H1 (cell line): ENCODE results near the gene HBB. TPM values are rescaled to one million over a fixed set of nuclear protein-coding genes. Genes with fewer than 3 reads are reported as not detected.

Source experiments
- CTCF ChIA-PET: fragments of 300-600 bp; sonication (Branson Sonifier 250); formaldehyde crosslinking; loops from one replicate; lab custom pipeline; 2021; ENCODE audit not compliant: partially characterized antibody; lab: Charles Lee
- POLR2A ChIA-PET: fragments of 300-600 bp; sonication (Branson Sonifier 250); formaldehyde crosslinking; loops from one replicate; lab custom pipeline; 2021; ENCODE audit warnings: inconsistent platforms; ENCODE audit not compliant: partially characterized antibody; lab: Charles Lee
- DNase-seq, 2 experiments: peaks; one replicate each; pipeline versions ENCODE4 v3.0.0 to v3.0.0-alpha.2; 2010 to 2022; ENCODE audit warnings: low spot score in 2 of 2, low read depth in 1 of 2, mixed read lengths in 1 of 2
- FAIRE-seq: peaks from 2 replicates; lab custom pipeline; 2011; peaks lifted over from hg19 to GRCh38; lab: Jason Lieb, UNC
- H2AFZ ChIP-seq: 2 replicates; pipeline ENCODE4 v1.8.1; 2012; ENCODE audit warnings: low read length, inconsistent platforms
- H2AK5ac ChIP-seq: 2 replicates; pipeline ENCODE4 v1.6.1; 2013; ENCODE audit warnings: low read depth, low read length
- H2BK120ac ChIP-seq: replicated peaks from 2 replicates; pipeline ENCODE3; 2013; ENCODE audit warnings: low read depth, low read length, inconsistent platforms
- H2BK12ac ChIP-seq: 2 replicates; pipeline ENCODE4 v1.6.1; 2013; ENCODE audit warnings: low read depth, low read length
- H2BK15ac ChIP-seq: 2 replicates; pipeline ENCODE4 v1.6.1; 2013; ENCODE audit warnings: low read length
- H2BK20ac ChIP-seq: 2 replicates; pipeline ENCODE4 v1.6.1; 2013; ENCODE audit warnings: low read length
- H2BK5ac ChIP-seq: 2 replicates; pipeline ENCODE4 v1.6.1; 2013; ENCODE audit warnings: low read depth, low read length
- H3K14ac ChIP-seq: 2 replicates; pipeline ENCODE4 v1.6.1; 2013; ENCODE audit warnings: inconsistent platforms; ENCODE audit not compliant: insufficient read length
- H3K18ac ChIP-seq: 2 replicates; pipeline ENCODE4 v1.6.1; 2013; ENCODE audit warnings: low read length; ENCODE audit errors: extremely low read depth
- H3K23ac ChIP-seq: 2 replicates; pipeline ENCODE4 v1.6.1; 2013; ENCODE audit warnings: inconsistent platforms; ENCODE audit not compliant: insufficient read length
- H3K23me2 ChIP-seq: 2 replicates; pipeline ENCODE4 v1.6.1; 2013; ENCODE audit warnings: low read depth, low read length
- H3K27ac ChIP-seq: 2 replicates; pipeline ENCODE4 v1.6.1; 2011; ENCODE audit warnings: low read depth, low read length, inconsistent platforms
- H3K27me3 ChIP-seq, 4 experiments: replicated peaks in 1 of 4; 1 replicate in 1 of 4; 2 replicates in 3 of 4; pipeline versions ENCODE4 v1.6.1 to v1.8.1; 2011 to 2013; ENCODE audit warnings: low read length in 3 of 4, mild to moderate bottlenecking in 3 of 4, inconsistent platforms in 2 of 4, mixed read lengths in 2 of 4, moderate library complexity in 1 of 4; ENCODE audit not compliant: control insufficient read depth in 3 of 4, insufficient read depth in 3 of 4; ENCODE audit errors: extremely low read depth in 1 of 4
- H3K36me3 ChIP-seq, 4 experiments: 2 replicates each; pipeline versions ENCODE4 v1.6.1 to v1.8.1; 2011 to 2013; ENCODE audit warnings: mild to moderate bottlenecking in 4 of 4, low read length in 3 of 4, moderate library complexity in 2 of 4, control low read depth in 1 of 4, inconsistent platforms in 1 of 4; ENCODE audit not compliant: insufficient read depth in 4 of 4, control insufficient read depth in 2 of 4
- H3K4ac ChIP-seq: replicated peaks from 2 replicates; pipeline ENCODE3; 2013; ENCODE audit warnings: low read length, low read depth, mixed read lengths, inconsistent platforms; ENCODE audit not compliant: insufficient read length
- H3K4me1 ChIP-seq, 4 experiments: replicated peaks in 1 of 4; 1 replicate in 1 of 4; 2 replicates in 3 of 4; pipeline versions ENCODE4 v1.6.1 to v1.8.1; 2011 to 2013; ENCODE audit warnings: low read length in 3 of 4, inconsistent platforms in 2 of 4, mixed read lengths in 1 of 4; ENCODE audit not compliant: insufficient read depth in 4 of 4, control insufficient read depth in 3 of 4
- H3K4me2 ChIP-seq, 2 experiments: 2 replicates each; pipeline versions ENCODE4 v1.6.1 to v1.8.1; 2011 to 2013; ENCODE audit warnings: low read depth in 2 of 2, low read length in 2 of 2, control low read depth in 1 of 2, inconsistent platforms in 1 of 2, mild to moderate bottlenecking in 1 of 2; ENCODE audit not compliant: insufficient read depth in 1 of 2
- H3K4me3 ChIP-seq, 4 experiments: fragments of 200-600, 300-600 bp in 1 of 4; sonication (generic), shearing (Covaris generic), sonication (Bioruptor Twin) in 1 of 4; 2 replicates each; pipeline versions ENCODE4 v1.5.1 to v1.8.1; 2011 to 2016; ENCODE audit warnings: low read length in 4 of 4, low read depth in 3 of 4, control low read depth in 2 of 4, inconsistent platforms in 2 of 4, mild to moderate bottlenecking in 2 of 4, mixed read lengths in 1 of 4, moderate library complexity in 1 of 4; ENCODE audit not compliant: insufficient read depth in 2 of 4; ENCODE audit errors: extremely low read depth in 1 of 4
- H3K56ac ChIP-seq: replicated peaks from 2 replicates; pipeline ENCODE3; 2013; ENCODE audit warnings: low read depth, mild to moderate bottlenecking, mixed read lengths, low read length, inconsistent platforms; ENCODE audit not compliant: insufficient read length
- H3K79me1 ChIP-seq: 2 replicates; pipeline ENCODE4 v1.6.1; 2013; ENCODE audit warnings: low read depth, low read length, control low read depth
- H3K79me2 ChIP-seq, 2 experiments: 2 replicates each; pipeline versions ENCODE4 v1.6.1 to v1.8.1; 2012 to 2013; ENCODE audit warnings: low read length in 2 of 2, mild to moderate bottlenecking in 2 of 2, inconsistent platforms in 1 of 2; ENCODE audit not compliant: insufficient read depth in 2 of 2, control insufficient read depth in 1 of 2
- H3K9ac ChIP-seq, 4 experiments: replicated peaks in 1 of 4; 1 replicate in 1 of 4; 2 replicates in 3 of 4; pipeline versions ENCODE4 v1.6.1 to v1.8.1; 2011 to 2013; ENCODE audit warnings: low read depth in 3 of 4, low read length in 3 of 4, control low read depth in 2 of 4, mild to moderate bottlenecking in 2 of 4, moderate library complexity in 2 of 4, inconsistent platforms in 1 of 4; ENCODE audit errors: extremely low read depth in 1 of 4
- H3K9me3 ChIP-seq, 2 experiments: 2 replicates each; pipeline versions ENCODE4 v1.6.1 to v1.8.1; 2012 to 2013; ENCODE audit warnings: mild to moderate bottlenecking in 2 of 2, moderate library complexity in 2 of 2, control low read depth in 1 of 2, inconsistent platforms in 1 of 2, low read depth in 1 of 2, low read length in 1 of 2, mixed read lengths in 1 of 2; ENCODE audit not compliant: insufficient read depth in 2 of 2
- H4K20me1 ChIP-seq, 2 experiments: replicated peaks in 1 of 2; 2 replicates each; pipeline versions ENCODE3 to v1.8.1; 2011 to 2013; ENCODE audit warnings: inconsistent platforms in 2 of 2, low read length in 2 of 2, mild to moderate bottlenecking in 1 of 2; ENCODE audit not compliant: insufficient read depth in 2 of 2, control insufficient read depth in 1 of 2
- H4K5ac ChIP-seq: 2 replicates; pipeline ENCODE4 v1.6.1; 2013; ENCODE audit warnings: low read length, low read depth, mixed read lengths, inconsistent platforms; ENCODE audit not compliant: insufficient read length
- H4K8ac ChIP-seq: 2 replicates; pipeline ENCODE4 v1.8.0; 2013; ENCODE audit warnings: mild to moderate bottlenecking, moderate library complexity, low read length, inconsistent platforms; ENCODE audit not compliant: insufficient read depth; ENCODE audit errors: extremely low read depth
- H4K91ac ChIP-seq: replicated peaks from 2 replicates; pipeline ENCODE3; 2013; ENCODE audit warnings: low read length, mixed read lengths, inconsistent platforms; ENCODE audit not compliant: insufficient read length
- BRCA1 ChIP-seq: IDR thresholded peaks from 2 replicates; pipeline ENCODE4 v1.6.1; 2012; ENCODE audit warnings: low read depth, low read length, improper control_type of control experiment
- CBX8 ChIP-seq: fragments of 300-800, 300-1000 bp; sonication (generic); IDR thresholded peaks from 2 replicates; pipeline ENCODE4 v1.7.1; 2016; ENCODE audit warnings: low read depth, low read length, borderline replicate concordance
- CREB1 ChIP-seq: IDR thresholded peaks from 2 replicates; pipeline ENCODE4 v1.6.1; 2012; ENCODE audit warnings: inconsistent platforms
- EGR1 ChIP-seq: IDR thresholded peaks from 2 replicates; pipeline ENCODE4 v1.6.1; 2011; ENCODE audit warnings: low read depth, low read length, borderline replicate concordance
- EZH2 ChIP-seq: fragments of 200-600 bp; sonication (generic); IDR thresholded peaks from 2 replicates; pipeline ENCODE4 v1.7.1; 2012; ENCODE audit warnings: low read depth, mild to moderate bottlenecking, moderate library complexity, low read length, inconsistent platforms; ENCODE audit not compliant: severe bottlenecking
- FOSL1 ChIP-seq: IDR thresholded peaks from 2 replicates; pipeline ENCODE4 v1.6.1; 2011; ENCODE audit warnings: mild to moderate bottlenecking, low read depth, low read length, moderate library complexity; ENCODE audit not compliant: insufficient read depth
- GABPA ChIP-seq: IDR thresholded peaks from 2 replicates; pipeline ENCODE4 v1.6.1; 2011; ENCODE audit warnings: mild to moderate bottlenecking, low read length, moderate library complexity, borderline replicate concordance; ENCODE audit not compliant: insufficient read depth
- GTF2F1 ChIP-seq: IDR thresholded peaks from 2 replicates; pipeline ENCODE4 v1.6.1; 2012; ENCODE audit warnings: low read depth, low read length, improper control_type of control experiment, borderline replicate concordance
- KDM1A ChIP-seq: fragments of 200-600, 300-600 bp; sonication (generic); IDR thresholded peaks from 2 replicates; pipeline ENCODE4 v1.7.1; 2016; ENCODE audit warnings: mild to moderate bottlenecking, low read length, borderline replicate concordance
- RAD21 ChIP-seq, 2 experiments: IDR thresholded peaks in 1 of 2; conservative IDR thresholded peaks in 1 of 2; 2 replicates each; pipeline ENCODE4 v1.6.1; 2011; ENCODE audit warnings: low read depth in 2 of 2, low read length in 2 of 2, improper control_type of control experiment in 1 of 2, inconsistent platforms in 1 of 2, mild to moderate bottlenecking in 1 of 2, moderate library complexity in 1 of 2
- RFX5 ChIP-seq: IDR thresholded peaks from 2 replicates; pipeline ENCODE4 v1.6.1; 2011; ENCODE audit warnings: low read depth, low read length, improper control_type of control experiment, borderline replicate concordance
- RXRA ChIP-seq: IDR thresholded peaks from 2 replicates; pipeline ENCODE4 v1.6.1; 2011; ENCODE audit warnings: low read depth, mild to moderate bottlenecking, low read length, moderate library complexity; ENCODE audit not compliant: insufficient read depth
- SUZ12 ChIP-seq: fragments of 200-600 bp; sonication (generic); IDR thresholded peaks from 2 replicates; pipeline ENCODE4 v1.6.1; 2012; ENCODE audit warnings: mild to moderate bottlenecking, inconsistent platforms, low read length, moderate library complexity, mixed read lengths
- YY1 ChIP-seq: IDR thresholded peaks from 2 replicates; pipeline ENCODE4 v1.6.1; 2011; ENCODE audit warnings: low read depth, mild to moderate bottlenecking, low read length
- WGBS, 2 experiments: shearing (Covaris generic) in 1 of 2; methylation state at CpG; one replicate each; pipeline versions ENCODE4 v1.1.6 to v1.1.7; 2013 to 2015; ENCODE audit warnings: low lambda C conversion rate in 2 of 2, mixed read lengths in 2 of 2, inconsistent platforms in 1 of 2, low coverage in 1 of 2, missing lambda C conversion rate in 1 of 2; ENCODE audit not compliant: insufficient replicate concordance in 2 of 2, insufficient coverage in 1 of 2, insufficient read length in 1 of 2; ENCODE audit errors: extremely low coverage in 1 of 2, missing lambda C conversion rate in 1 of 2; 5-methylcytosine and 5-hydroxymethylcytosine counted together
- polyA plus RNA-seq, 7 experiments: library from polyadenylated mRNA; depleted of rRNA in 3 of 7; stranded (reverse) in 5 of 7; unstranded in 2 of 7; fragments of >200 nt in 5 of 7; fragments of 200-250 nt in 2 of 7; gene quantifications; 1 replicate in 5 of 7; 2 replicates in 1 of 7; 4 replicates in 1 of 7; pipeline versions ENCODE4 v1.2.1 to v1.2.3, GENCODE V29; 2011 to 2013; ENCODE audit warnings: missing spikeins in 2 of 7, mixed read lengths in 2 of 7
- total RNA-seq: library from RNA; stranded (reverse); fragmentation: NEBNext Ultra II Directional; extraction: Animal tissue kit (Norgen Biotek cat#: 25700); gene quantifications from 2 replicates; pipeline ENCODE4 v1.2.1, GENCODE V29; 2021

Gene HBB
- total and polyA plus RNA-seq, 2 of the 8 experiments (the other 6 are each of a cell fraction or from before 2014, with no cell fraction given) = not detected

- FAIRE-seq (no peak), DNase-seq (no peak)
- peaks cover 0 to 1% (median 0%) of the 10 kb centered on the region in 4 experiments; a peak in 3 of 7 replicates for H3K27me3 ChIP-seq
- no peak overlapping the region for H2AFZ ChIP-seq
- H3K9me3 ChIP-seq = no peaks in the 10 kb centered on the region
- H3K4ac ChIP-seq = no peak overlapping the region
- no peak overlapping the region for H3K14ac ChIP-seq
- H2BK120ac ChIP-seq = no peak overlapping the region
- H3K79me2 ChIP-seq = no peaks in the 10 kb centered on the region
- 0 out of 7 replicates have a peak, but pooled peaks cover 0 to under 1% (median 0%) of the 10 kb centered on the region in 4 experiments for H3K4me1 ChIP-seq
- no peak overlapping the region for H3K23ac ChIP-seq
- H3K36me3 ChIP-seq = no peaks in the 10 kb centered on the region
- CTCF ChIA-PET = no interaction called here
- TF ChIP-seq RXRA = no peak
- no peak for TF ChIP-seq YY1
- no peak for TF ChIP-seq RFX5
- no peak for TF ChIP-seq FOSL1
- no peak for TF ChIP-seq GTF2F1
- no peak for TF ChIP-seq EGR1
- no peak for TF ChIP-seq EZH2
- TF ChIP-seq GABPA = no peak
- TF ChIP-seq CREB1 = no peak
- TF ChIP-seq BRCA1 = no peak
- TF ChIP-seq RAD21 (IDR thresholded peaks at IDR 0.05 in 1 of 2, conservative IDR thresholded peaks at IDR 0.05 in 1 of 2; ENCODE audit: low read depth in 2 of 2, low read length in 2 of 2) = no peak
- no peak for TF ChIP-seq KDM1A
- TF ChIP-seq CBX8 = no peak
- no peak for TF ChIP-seq SUZ12
- WGBS, 2 experiments = 77% methylated on average over 2 of the region's 2 CpGs; no CpG with 5 or more reads in 1 of the 2 experiments
- H3K9ac ChIP-seq = no peak overlapping the region
- H3K4me3 ChIP-seq = no peak overlapping the region
- no peak overlapping the region for H2BK12ac ChIP-seq
- no peak overlapping the region for H3K27ac ChIP-seq
- H3K4me2 ChIP-seq = no peak overlapping the region
- H2BK15ac ChIP-seq = no peak overlapping the region
- POLR2A ChIA-PET = no interaction called here
- no peak overlapping the region for H3K18ac ChIP-seq
- H3K79me1 ChIP-seq = no peaks in the 10 kb centered on the region
- no peak overlapping the region for H3K56ac ChIP-seq
- H4K8ac ChIP-seq = no peak overlapping the region
- H3K23me2 ChIP-seq = no peaks in the 10 kb centered on the region
- H2BK20ac ChIP-seq = no peak overlapping the region
- H4K91ac ChIP-seq = no peak overlapping the region
- no peak overlapping the region for H2AK5ac ChIP-seq
- H4K5ac ChIP-seq = no peak overlapping the region
- H2BK5ac ChIP-seq = no peak overlapping the region
- H4K20me1 ChIP-seq = no peaks in the 10 kb centered on the region
Measured at GRCh38 chr11:5251746-5252145, 24.9 kb upstream of the HBB start.
